COLO668 (cell line): ENCODE data around the gene ADAMTS12.
"Not testable (repeated sequence)": the region's sequence is repeated elsewhere in the genome, so short reads cannot be mapped to it uniquely, and the experiment has no call there.

Experiments
- DNase-seq: peaks from one replicate; lab custom pipeline; 2025; ENCODE audit not compliant: unreplicated experiment; lab: John Stamatoyannopoulos, UW

The ADAMTS12 gene

DNA sequence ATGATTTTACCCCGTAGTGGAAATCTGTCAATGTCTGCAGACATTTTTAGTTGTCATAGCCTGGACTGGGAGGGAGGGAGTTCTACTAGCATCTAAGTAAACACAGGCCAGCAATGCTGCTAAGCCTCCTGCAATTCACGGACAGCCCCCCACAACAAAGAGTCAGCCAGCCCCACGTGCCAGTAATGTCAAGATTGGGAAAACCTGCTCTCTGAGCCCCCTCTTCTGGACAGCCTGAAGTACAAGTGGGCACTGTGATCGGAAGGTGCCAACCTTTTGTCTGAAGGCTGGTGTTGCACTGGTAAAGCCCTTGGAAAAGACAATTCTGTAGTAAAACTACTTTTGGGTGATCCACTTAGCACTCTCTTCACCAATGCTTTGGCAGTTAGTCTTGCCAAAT is 296.5 kb downstream of the ADAMTS12 start:
- no peak for DNase-seq

DNA sequence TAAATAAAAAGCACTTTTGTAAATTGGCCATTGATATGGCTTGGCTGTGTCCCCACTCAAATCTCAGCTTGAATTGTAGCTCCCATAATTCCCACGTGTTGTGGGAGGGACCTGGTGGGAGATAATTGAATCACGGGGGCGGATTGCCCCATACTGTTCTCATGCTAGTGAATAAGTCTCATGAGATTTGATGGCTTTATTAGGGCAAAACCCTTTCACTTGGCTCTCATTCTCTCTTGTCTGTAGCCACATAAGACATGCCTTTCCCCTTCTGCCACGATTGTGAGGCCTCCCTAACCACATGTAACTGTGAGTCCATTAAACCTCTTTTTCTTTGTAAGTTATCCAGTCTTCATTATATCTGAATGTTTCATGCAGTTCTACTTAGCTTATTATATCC is 297.8 kb downstream of the ADAMTS12 start:
- no peak for DNase-seq

- DNase-seq = no peak
Measured at GRCh38 chr5:33592245-33592644, 299.5 kb downstream of the ADAMTS12 start.

- DNase-seq = peak; percentile 52
Measured at GRCh38 chr5:33588654-33589372, 303.0 kb downstream of the ADAMTS12 start.

DNA sequence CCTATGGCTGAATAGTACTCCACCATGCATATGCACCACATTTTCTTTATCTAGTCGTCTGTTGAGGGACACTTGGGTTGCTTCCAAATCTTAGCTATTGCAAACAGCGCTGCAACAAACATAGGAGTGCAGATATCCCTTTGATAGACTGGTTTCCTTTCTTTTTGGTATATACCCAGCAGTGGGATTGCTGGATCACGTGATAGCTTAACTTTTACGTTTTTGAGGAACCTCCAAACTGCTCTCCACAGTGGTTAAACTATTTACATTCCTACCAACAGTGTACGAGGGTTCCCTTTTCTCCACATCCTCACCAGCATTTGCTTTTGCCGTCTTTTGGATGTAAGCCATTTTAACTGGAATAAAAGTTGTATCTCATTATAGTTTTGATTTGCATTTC is 308.5 kb downstream of the ADAMTS12 start:
- no peak for DNase-seq

- DNase-seq = no peak
Measured at GRCh38 chr5:33582417-33582816, 309.4 kb downstream of the ADAMTS12 start.

- DNase-seq = no peak
Measured at GRCh38 chr5:33579789-33580188, 312.0 kb downstream of the ADAMTS12 start.

DNA sequence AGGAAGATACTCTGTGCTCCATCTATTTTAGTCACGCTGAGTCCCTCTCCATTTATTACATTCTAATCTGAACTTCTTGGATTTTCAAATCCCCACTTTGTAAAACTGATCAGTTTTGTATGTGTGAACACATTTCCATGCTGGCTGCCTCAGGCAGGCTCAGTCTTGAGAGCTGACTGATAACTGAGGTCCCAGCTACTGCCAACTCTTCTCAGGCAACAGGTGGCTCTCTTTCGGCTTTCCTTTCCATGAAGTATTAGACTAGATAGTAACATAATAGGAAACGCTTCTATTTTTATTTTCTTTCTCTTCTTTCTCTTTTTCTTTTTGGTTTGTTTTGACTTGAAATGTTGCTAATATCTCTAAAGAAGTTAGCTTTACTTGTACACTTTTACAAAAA is 312.6 kb downstream of the ADAMTS12 start:
- no peak for DNase-seq

- no peak for DNase-seq
Measured at GRCh38 chr5:33576726-33577590, 314.8 kb downstream of the ADAMTS12 start.

DNA sequence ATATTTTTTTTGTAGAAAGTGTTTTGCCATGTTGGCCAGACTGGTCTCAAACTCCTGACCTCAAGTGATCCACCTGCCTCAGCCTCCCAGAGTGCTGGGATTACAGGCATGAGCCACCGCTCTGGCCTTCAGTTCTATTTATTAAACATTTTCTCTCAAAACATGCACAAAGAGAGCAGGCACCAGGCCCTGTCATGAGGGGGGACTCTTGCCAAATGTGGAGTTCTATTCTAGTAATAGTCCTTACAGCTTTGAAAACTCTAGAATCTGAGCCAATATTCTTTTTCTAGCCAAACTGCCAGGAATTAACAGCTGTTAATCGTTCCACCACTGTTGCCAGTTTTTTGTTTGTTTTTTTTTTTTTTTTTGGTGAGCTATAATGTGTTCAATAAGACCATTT is 326.5 kb downstream of the ADAMTS12 start:
- DNase-seq = no peak

- no peak for DNase-seq
Measured at GRCh38 chr5:33563983-33564908, 327.5 kb downstream of the ADAMTS12 start.

- DNase-seq = no peak
Measured at GRCh38 chr5:33563530-33563929, 328.3 kb downstream of the ADAMTS12 start.

DNA sequence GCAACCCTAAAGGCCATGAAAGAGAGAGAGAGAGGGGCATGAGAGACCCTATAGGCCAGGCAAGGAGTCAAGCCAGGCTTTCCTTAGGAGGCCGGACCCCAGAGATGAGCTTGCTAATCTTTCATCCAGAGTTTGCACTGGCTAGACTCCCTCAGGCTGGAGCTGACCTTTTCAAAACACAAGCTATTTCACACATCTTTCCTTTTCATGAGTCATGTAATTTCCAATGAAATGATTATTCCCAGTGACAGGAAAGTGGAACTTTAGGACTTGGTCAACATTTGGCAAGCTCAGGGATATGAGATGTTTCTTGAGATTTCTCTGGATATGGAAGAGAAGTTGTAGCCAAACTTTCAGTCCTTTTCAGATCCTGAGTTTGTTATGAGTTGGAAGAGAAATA is 333.3 kb downstream of the ADAMTS12 start:
- DNase-seq = no peak

- DNase-seq = no peak
Measured at GRCh38 chr5:33557605-33558004, 334.2 kb downstream of the ADAMTS12 start.

DNA sequence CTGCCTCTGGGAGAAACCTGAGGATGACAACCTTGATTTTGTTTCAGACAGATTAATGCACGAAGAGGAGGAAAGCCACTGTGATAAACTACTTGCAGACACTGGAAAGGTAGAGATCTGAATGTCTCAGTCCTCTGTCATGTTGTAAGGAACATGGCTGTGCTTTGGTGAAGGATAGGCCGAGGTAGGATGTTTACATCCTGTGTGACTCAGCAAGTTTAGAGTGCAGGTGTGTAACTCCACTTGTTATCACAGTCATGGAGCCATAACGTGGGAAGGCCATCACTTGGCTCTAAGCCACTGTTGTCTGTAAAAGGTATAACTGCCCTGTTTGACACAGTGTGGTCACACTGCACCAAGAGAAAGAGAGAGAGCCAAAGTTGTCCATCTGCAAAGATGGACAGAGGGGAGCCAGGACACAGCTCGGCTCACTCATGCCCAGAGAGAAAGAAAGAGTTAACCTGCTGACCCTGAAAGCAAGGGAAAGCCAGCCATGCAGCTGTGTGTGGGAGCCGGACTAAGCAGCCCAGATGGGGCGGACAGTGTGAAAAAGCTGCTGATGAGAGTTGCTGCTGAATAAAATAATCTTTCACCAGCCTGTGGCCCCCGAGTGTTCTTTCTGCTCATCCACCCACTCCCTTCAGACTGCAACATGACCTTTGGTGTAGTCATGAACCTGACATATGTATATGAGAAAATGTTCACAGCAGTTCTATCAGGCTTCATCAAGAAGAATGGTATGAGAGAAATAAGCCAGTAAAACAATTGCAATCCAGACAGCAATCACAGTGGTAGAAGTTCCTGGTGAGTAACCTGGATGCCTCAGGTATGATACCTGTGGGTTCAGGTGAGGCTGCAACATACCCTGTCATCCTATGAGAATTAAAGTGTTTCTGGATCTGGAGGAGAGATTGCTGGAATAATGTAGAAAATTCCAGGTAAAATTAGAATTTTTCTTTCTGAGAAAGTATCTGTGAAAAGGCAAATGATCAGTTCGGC is 335.2 kb downstream of the ADAMTS12 start:
- DNase-seq = no peak

- no peak for DNase-seq
Measured at GRCh38 chr5:33549982-33550567, 341.7 kb downstream of the ADAMTS12 start.

GRCh38 chr5:33539790-33540189 is 352.0 kb downstream of the ADAMTS12 start:
- not testable (repeated sequence) for DNase-seq

- DNase-seq = no peak
Measured at GRCh38 chr5:33539212-33539611, 352.6 kb downstream of the ADAMTS12 start.

DNA sequence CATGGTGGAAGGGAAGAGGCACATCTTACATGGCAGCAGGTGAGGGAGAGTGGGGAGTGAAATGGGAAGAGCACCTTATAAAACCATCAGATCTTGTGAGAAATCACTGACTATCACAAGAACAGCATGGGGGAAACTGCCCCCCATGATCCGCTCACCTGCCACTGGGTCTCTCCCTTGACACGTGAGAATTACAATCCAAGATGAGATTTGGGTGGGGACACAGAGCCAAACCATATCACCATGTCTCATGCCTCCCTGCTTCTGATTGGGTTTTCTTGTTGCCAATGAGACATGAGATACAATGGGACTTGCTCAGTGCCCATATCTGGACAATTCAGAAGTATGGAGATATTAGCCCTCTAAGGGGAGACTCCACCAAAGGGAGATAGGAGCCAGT is 353.6 kb downstream of the ADAMTS12 start:
- no peak for DNase-seq

DNA sequence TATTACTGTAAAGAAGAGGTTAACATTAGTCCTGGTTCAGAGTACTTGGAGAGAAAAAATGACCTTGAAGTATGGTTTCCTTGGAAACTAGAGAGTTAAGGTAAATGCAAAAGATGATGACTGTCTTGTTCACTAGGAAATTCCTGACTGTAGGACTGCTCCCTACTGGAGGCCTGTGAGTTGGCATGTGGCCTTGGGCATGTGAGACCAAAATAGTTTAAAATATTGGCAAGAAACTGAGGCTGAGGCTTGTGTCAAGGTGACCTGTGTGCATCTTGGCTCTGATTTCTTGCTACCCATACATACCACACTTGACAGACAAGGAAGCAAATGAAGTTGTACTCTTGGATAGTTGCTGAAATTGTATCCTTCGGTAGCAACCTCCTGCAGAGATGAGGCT is 354.6 kb downstream of the ADAMTS12 start:
- DNase-seq = no peak
